CD4-positive, alpha-beta T cell treated with Interleukin-4 for 4 hours (primary cell): ENCODE results near the gene ZNF180.
"Not testable (repeated sequence)": the region's sequence is repeated elsewhere in the genome, so short reads cannot be mapped to it uniquely, and the experiment has no call there.

Experiments used
- DNase-seq: peaks from one replicate; pipeline ENCODE4 v3.0.0-alpha.2; 2020

Gene ZNF180

DNA sequence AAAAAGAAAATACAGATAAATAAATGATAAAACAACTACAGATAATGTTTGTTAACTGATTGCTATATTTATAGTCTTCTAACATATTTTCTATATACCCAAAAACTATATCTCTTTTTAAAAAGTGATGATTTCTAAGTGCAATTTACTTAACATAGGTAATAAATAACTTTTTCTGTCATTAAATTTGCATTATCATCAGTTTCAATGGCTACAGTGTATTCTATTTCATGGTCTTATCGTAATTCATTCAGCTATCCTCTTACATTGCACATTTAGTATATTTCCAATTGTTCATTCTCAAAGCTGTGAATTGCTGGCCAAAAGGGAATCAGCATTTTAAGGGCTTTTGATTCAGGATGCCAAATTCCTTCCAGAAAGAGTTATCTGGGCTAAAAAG lies 3.6 kb downstream of the ZNF180 start:
- no peak for DNase-seq

DNA sequence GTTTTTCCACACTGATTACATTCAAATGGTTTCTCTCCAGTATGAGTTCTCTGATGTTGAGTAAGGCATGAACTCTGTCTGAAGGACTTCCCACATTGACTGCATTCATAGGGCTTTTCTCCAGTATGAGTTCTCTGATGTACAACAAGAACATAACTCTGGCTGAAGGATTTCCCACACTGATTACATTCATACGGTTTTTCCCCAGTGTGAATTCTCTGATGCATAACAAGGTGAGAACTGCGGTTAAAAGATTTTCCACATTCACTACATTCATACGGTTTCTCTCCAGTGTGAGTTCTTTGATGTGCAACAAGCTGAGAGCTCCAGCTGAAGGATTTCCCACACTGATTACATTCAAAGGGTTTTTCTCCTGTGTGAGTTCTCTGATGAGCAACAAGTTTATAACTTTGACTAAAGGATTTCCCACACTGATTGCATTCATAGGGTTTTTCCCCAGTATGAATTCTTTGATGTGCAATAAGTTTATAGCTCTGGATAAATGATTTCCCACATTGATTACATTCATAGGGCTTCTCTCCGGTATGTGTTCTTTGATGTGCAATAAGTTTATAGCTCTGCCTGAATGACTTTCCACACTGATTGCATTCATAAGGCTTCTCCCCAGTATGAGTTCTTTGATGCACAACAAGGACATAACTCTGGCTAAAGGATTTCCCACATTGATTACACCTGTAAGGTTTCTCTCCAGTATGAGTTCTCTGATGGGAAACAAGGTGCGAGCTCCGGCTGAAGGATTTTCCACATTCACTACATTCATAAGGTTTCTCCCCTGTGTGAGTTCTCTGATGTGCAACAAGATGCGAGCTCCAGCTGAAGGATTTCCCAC lies 23.5 kb downstream of the ZNF180 start:
- no peak for DNase-seq

DNA sequence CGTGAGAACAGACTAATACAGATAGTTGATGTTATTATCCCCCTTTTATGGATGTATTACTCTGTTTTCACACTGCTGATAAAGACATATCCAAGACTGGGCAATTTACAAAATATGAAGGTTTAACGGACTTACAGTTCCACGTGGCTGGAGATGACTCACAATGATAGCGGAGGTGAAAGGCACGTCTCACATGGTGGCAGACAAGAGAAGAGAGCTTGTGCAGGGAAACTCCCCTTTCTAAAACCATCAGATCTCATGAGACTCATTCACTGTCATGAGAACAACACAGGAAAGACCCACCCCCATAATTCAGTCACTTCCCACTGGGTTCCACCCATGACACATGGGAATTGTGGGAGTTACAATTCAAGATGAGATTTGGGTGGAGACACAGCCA lies 31.6 kb downstream of the ZNF180 start:
- not testable (repeated sequence) for DNase-seq

DNA sequence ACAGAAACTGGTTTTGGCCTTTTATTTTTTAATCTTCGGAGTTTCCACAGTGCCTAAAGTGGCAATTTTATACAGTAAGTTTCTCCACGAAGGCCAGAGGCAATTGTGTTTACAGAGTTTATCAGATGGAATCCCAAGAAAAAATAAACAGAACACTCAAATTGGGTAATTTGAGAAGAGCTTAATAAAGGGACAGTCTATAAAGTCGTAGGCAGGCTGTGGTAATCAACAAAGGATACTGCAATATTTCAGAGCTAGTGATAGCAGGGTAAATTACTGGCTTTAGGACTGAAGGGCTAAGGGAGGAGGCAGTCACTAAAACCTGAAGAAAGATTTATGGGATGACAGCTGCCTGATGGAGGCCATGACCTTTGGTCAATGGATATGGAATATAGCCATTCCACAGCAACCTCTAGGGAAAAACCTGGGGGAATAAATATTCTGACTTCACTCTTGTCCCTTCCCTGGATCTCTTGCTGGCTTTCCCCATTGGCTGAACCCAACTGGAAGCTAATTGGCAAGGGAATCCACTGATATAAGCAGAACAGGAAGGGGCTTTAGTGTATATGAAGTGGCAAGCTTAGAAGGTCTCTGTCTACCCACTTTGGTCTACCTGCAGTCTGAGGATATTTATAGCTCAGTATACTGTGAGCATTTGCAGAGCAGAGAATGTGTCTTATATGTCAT lies 37.6 kb downstream of the ZNF180 start:
- not testable (repeated sequence) for DNase-seq

DNA sequence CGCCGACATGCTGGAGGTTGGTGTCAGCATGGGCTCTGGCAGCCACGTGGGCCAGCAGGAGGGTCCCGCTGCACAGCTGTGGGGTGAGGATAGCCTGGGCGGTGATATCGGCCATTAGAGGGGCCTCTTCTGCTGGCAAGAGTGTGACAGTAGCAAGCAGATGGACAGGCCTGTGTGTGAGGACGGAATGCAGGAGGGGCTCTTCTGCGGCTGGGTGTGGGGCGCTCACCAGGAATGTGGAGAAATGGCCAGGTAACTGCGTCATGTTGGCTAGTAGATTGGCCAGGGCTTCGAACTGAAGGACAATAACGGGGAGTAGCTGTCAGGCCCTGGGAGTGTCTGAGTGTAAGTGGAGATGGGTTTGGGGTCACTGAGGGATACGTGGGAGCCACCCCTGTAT lies 44.3 kb downstream of the ZNF180 start:
- DNase-seq = not testable (repeated sequence)

DNA sequence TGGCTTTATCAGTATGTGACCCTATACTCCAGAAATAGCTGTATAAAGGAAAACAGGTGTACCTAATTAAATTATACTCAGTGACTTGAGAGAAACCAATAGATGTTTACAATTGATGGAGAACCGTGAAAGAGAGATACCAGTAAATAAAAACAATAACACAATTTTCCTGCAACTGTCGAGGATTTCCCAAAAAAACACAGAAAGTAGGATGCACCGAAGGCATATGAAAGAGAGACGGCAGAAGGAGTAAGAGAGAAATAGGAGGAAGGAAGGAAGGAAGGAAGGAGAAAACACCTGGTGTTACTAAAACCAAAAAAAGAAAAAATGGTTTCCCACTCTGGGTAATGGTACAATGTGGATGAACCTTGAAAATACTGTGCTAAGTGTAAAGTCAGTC lies 45.2 kb downstream of the ZNF180 start:
- DNase-seq = no peak

DNA sequence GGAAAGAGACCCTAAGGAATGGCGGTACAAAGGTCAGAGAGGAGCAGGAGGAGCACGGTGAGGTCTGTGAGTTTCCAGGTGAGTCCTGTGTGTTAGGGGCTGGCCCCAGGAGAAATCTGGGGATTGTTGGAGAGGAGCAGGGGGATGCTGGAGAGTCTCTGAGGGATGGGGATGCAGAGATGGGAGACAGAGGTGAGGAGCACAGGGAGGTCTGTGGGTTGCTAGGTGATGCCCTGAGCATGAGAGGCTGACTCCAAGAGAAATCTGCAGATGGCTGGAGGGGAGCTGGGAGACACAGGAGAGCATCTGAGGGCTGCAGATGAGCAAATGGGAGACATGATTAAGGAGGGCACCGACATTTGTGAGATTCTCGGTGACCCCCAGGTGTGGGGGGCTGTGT lies 48.0 kb downstream of the ZNF180 start:
- no peak for DNase-seq

DNA sequence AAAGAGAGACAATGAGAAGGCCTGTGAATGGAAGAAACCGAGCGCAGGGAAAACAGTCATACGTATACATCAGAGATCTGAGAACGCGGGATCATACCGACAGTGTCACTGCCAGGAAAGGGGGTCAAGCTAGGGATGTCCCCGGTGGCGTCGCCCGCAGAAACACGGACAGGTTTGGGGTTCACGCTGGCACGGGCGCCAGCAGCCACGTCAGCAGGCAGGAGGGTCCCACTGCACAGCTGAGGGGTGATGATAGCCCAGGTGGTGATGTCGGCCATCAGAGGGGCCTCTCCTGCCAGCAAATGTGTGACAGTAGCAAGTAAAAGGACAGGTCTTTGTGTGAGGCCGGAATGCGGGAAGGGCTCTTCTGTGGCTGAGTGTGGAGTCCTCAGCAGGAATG lies 48.6 kb downstream of the ZNF180 start:
- no peak for DNase-seq

DNA sequence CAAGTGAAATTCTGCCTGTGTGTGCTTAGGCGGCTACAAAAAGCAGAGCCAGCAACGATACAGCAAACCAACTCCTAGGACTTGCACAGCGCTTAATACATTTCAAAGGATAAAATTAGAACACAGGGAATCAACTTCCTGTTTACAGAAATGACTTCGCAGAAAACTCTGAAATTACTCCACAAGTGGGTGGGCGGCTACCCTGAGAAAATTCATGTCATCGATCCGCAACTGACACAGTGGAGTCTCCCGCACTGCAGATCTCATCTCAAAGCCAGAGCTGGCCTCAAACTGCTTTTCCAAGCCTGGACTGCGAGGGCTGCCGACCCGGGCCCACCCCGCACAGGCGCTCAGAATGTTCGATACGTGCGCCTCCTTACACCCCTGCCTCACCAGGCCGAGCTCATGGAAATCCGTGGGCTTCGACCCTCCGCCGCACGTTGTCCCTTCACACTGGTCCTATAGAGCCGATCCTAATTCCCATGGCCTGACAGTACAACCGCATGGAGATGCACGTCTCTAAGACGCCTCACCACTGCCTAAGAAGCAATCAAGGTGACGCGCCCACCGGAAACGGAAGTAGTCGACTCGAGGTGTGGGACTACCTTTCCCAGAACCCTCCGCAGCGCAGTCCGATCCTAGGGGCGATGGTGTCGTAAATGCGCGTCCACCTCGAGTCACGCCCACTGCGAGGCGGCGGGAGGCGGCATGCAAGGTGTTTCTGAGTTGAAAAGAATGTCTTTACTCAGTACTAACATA lies 52.2 kb downstream of the ZNF180 start, which contains the start of gene ZNF229:
Gene ZNF229 (minus strand): TSS at position 557 of the 759 bp plus-strand sequence. CDS start 5,625 bp downstream, outside the sequence.
- peak; percentile 55 for DNase-seq

DNA sequence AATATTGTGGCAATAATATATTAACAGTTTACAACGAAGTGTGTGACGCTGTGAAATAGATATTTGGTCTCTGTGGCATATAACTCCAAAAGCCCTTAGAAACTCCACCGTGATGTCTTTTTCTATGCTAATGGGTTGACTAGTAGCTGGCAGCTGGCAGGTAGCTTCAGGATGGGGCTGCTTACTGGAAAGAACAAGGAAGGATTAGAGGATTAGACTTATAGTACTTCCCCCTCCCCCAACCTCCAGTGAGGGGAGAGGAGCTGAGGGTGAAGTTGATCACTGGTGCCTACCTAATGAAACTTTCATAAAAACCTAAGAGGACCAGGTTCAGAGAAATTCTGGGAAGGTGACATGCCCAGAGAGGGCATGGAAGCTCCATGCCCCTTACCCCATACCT lies 61.9 kb downstream of the ZNF180 start:
- no peak for DNase-seq

DNA sequence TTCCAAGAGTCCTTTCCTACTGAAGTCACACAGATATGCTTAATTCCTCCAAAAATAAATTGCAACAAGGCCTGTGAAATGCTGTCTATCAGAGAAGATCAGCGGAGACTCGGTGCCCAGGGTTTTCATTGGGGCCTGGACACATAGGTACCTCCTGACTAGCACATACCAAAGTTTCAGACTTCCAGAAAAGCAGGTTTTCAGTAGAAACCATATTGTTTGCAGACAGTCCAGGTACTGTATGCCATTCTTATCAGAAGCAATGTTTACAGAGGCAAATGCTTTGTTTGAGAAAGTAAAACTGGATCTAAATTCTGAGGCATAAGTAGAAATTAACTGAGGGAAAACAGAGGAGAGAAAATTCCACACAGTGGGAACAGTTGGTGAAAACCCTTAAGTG lies 64.9 kb downstream of the ZNF180 start:
- no peak for DNase-seq

DNA sequence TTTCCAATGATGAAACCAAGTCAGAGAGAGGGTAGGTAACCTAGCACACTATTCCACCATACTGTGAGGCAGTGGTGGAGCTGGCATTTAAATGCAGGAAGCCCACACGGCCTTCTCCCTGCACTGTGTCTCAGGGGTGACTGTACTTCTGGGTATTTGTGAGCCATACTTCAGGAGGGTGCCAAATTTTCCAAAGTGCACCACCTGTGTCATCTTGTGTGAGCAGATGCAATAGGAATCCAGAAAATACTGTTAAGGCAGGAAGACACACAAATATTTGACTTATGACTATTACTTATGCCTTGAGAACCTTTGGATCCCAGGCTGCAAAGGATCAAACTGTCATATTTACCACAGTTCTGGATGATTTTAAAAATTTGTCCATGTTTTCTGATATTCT lies 69.4 kb downstream of the ZNF180 start:
- no peak for DNase-seq
